Measurements from ENCODE around the gene PXK. TPM values are rescaled to one million over a fixed set of nuclear protein-coding genes. Genes with fewer than 3 reads are reported as not detected.

The PXK gene
- total RNA-seq, 1 donor from 2014 or later = 47.9 TPM

DNA sequence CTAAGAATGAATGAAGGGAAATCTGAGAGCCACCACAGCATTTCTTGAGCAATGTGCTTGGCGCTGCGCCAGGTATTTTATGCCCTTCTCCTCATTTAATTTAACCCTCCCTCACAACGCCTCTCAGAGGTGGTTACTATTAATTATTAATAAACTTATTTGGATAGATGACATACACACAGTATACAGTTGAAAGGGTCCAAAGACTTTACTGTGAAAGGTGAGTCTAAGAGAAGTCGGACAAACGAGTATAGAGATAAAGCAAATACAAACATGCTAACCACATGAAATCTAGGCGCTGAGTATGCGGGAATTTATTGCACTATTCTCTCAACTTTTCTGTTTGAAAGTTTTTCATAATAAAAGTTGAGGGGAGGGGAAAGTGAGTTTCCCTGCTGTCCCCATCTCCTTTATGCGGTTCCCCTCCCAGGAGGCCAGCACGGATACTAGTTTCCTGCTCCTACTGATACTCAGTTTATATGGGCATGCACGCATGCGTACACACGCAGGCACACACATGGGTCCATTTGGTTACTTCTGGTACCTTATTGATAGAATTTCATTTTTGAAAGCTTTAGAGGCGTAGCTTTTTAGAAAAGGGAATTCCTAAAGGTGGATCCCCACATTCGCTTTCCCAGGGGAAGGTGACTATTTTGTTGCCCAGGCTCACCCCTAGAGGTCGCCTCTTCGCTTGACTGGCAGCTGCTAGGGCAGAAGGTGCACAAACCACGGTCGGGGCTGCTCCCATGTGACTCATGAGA, 130.7 kb downstream of the PXK start:
- peak; percentile 63 for DNase-seq (ENCODE audit: low spot score)

DNA sequence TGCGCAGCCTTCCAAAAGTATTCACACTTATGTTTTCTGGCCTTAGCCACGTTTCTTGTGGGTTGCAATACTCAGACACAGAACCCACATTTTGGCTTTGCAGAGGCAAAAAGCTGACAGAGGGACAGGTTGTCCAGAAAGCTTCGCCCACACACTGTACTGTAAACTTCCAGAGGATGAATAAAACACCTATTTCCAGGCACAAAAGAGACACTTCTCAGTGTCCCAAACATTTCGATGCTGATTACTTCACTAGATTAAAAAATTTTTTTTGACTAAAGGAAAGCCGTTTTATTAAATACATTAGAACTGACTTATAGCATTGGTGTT, 131.2 kb downstream of the PXK start:
- DNase-seq (ENCODE audit: low spot score) = no peak

DNA sequence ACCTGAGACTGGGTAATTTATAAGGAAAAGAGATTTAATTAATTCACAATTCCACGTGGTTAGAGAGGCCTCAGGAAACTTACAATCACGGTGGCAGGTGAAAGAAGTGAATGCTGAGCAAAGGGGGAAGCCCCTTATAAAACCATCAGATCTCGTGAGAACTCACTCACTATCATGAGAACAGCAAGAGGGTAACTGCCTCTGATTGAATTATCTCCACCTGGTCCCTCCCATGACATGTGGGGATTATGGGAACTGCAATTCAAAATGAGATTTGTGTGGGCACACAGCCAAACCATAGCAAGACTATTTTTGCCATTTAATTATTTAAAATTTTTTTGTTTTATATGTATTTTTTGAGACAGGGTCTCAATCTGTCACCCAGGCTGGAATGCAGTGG, 132.2 kb downstream of the PXK start:
- no peak for DNase-seq (ENCODE audit: low spot score)

DNA sequence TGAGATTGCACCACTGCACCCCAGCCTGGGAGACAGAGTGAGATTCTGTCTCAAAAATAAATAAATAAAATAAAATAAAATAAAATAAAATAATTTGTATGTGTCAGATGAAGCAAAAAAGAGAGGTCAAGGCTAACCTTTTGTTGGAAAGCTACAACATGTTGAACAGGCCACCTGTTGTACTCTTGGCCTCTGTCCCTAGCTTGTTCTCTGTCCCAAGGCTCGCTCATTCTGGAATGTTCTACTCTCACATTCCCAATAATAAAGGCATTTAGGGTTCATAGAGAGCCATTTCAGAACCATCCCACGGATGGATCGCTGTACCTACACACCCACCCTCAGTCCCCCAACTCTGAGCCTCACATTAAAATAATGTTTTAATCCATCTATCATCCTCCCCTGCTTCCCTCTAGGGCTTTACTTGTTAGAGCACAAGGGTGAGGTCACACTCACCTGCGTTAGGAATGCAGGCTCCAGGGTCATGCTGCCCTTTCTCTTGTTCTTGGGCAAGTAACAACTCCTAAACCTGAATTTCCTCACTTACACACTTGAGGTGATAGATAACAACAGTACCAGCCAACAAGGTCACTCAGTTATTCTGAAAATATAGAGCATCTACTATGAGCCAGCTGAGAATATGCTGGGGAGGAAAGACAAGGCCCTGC, 134.3 kb downstream of the PXK start:
- DNase-seq (ENCODE audit: low spot score) = no peak

DNA sequence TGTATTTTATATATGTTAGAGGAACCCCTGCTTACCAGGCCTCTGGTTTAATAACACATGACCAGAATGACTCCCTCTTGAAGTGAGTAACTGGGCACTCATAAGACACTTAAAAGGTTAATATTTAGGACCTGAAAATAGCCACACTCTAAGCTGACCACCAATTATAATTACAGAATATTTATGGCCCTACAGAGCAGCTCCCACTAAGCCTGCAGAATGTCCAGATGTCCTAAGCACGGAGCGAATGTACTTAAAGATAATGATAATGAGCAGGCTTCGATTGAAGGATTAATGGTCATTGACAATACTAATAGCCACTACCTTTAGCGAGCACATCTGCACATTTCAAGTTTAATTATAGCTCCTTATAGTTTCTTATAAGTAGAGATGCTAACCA, 136.4 kb downstream of the PXK start:
- DNase-seq (ENCODE audit: low spot score) = no peak

DNA sequence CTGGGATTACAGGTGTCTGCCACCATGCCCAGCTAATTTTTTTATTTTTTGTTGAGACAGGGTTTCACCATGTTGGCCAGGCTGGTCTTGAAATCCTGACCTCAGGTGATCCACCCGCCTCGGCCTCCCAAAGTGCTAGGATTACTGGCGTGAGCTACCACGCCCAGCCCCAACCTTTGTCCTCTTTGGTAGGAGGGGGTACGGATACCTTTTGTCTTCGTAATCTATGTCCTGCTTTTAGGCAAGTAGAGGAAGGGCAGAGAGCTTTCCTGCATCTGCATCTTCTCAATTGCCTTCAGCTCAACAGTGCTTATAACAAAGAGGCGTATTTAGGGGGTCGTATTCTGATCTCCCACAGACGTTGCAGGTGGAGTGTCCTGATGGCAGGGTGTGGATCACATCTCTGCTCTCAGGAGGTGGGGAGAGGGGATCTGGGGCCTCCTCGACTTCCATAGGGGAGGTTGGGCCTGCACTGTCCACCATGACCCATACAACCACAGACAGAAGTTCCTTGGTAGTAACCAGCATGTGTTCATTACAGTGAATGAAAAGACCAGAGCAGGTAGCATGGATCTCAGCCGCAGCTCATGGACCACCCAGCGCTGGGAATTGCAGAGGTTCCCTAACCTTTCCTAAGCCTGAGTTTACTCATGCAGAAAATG, 137.8 kb downstream of the PXK start:
- DNase-seq (ENCODE audit: low spot score) = no peak

DNA sequence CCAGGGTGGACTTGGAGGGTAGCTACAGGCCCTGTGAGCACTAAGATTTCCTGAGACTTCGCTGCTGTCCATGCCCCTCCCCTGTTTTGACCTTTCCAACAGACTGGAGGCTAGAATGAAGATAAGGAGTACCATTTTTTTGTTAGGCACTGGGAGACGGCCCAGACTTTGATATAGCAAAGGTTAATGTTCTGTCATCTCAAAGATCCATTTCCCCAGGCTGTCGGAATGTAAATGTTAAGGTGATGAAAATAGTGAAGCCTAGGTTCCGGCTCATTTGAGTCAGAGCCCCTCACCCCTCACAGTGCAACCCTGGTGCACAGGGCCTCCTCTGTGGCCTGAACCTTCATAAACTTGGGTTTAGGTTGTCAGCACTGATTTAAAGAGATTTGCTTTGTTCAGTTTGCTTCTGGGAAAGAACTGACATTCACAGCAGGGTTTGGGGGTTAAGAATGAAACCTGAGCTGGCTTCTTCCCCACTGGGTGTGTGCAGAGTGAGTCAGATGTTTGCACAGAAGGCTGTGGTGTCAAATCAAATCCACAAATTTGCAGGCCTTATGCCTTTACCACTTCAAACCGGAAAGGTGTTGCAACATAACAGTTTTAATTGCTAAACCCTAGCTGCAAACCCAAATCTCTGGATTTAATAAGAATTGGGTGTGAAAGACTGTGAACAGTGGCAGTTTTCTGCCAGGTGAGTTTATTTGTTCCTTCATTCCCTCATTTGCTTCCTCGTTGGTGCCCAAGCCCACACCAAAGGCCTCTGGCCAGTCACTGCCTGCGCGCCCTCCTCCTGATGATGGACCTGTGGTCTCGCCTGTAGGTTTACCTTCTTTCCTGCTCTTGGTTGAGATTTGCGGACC, 138.6 kb downstream of the PXK start:
- DNase-seq (ENCODE audit: low spot score) = peak; percentile 86

DNA sequence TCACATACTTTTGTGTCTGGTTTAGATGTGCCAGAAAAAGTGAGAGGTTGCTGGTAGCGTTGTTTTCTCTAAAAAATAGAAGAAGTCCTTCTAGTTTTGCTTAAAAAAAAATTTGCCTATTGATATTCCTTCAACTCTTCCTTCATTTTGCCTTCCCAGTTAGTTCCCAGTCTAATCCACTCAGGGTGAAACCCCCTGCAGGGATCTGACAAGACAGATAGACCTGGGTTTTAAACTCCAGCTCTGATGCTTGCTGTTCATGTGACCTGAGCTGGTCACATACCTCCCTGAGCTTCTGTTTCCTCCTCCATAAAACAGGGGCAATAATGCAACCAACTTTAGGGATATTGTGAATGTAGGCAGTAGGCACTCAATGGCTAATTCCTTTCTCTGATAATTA, 140.6 kb downstream of the PXK start:
- DNase-seq (ENCODE audit: low spot score) = no peak

DNA sequence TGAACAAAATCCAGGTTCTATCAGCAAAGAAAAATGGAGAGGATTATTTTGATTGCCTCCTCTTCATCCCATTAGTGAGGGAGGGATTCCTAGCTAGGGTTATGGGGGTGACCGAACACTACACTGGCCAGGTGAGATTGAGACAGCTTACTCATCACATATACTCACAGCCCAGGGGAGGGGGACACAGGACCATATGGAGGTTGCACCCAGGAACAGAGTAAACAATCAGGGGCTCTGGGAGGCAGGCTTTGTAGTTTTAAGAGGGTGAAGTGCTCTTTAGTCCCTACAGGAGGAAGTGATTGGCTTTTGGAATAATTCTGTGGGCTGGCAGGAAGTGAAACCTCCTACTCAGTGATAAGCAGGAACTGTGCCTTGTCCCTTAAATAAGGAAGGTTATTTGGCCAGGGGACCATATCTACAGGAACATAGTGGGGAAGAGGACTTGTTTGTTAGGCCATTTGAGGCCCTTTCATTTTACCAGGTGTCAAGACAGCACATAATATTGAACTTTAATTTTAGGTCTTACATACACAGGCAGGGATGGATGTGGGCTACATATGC, 141.7 kb downstream of the PXK start:
- DNase-seq (ENCODE audit: low spot score) = peak; percentile 22

DNA sequence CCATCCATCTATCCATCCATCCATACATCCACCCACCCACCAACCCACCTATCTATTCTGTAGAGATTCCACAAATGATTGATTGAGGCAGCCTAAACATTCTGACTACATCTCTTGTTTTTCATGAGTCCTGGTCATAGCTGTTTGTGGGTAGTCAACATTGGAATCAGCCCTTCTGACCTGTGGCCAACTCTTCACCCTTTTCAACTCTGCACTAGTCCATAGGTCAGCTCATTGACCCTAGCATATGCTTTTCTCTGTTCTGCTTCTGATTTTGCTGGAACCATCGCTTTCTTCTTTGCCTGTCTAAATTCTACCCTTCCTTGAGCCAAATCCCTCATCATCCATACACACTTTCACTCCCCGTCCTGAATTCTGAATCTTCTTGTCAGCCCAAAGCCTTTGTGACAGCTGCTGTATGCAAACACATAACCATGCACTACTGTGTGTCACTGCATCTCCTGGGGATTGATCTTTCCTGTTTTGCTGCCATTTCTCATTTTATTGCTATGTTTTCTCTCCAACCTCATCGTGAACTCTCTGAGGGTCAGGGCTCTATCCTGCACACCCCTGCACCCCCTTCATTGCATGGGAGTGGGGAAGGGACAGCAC, 142.4 kb downstream of the PXK start:
- DNase-seq (ENCODE audit: low spot score) = no peak

Other genes starting within 250 kb of the PXK start
- 1.9 TPM for gene DNASE1L3, start 121.9 kb upstream of the PXK start, total RNA-seq (ENCODE audit: insufficient read depth, low replicate concordance)
- gene ABHD6, start 95.1 kb upstream of the PXK start, total RNA-seq (ENCODE audit: insufficient read depth, low replicate concordance) = 2.9 TPM
- 10.4 TPM for gene RPP14, start 26.6 kb upstream of the PXK start, total RNA-seq (ENCODE audit: insufficient read depth, low replicate concordance)
- 1.7 TPM for gene HTD2, start 26.4 kb upstream of the PXK start, total RNA-seq (ENCODE audit: insufficient read depth, low replicate concordance)
- 77.8 TPM for gene PDHB, start 100.9 kb downstream of the PXK start, total RNA-seq (ENCODE audit: insufficient read depth, low replicate concordance)
- gene KCTD6, start 159.2 kb downstream of the PXK start, total RNA-seq (ENCODE audit: insufficient read depth, low replicate concordance) = 14.0 TPM
- 17.1 TPM for gene ACOX2, start 204.3 kb downstream of the PXK start, total RNA-seq (ENCODE audit: insufficient read depth, low replicate concordance)
- 2.6 TPM for gene FAM107A, start 244.5 kb downstream of the PXK start, total RNA-seq (ENCODE audit: insufficient read depth, low replicate concordance)